SIG-M5 treated with dmso at 0.1 percent for 504 hours (cell line): ENCODE measurements around the gene FLYWCH1.
A peak's percentile ranks its signal among the peaks of the same experiment; 100 is the strongest.

Experiments
- DNase-seq: peaks from one replicate; lab custom pipeline; 2025; ENCODE audit not compliant: unreplicated experiment; lab: John Stamatoyannopoulos, UW

Gene FLYWCH1

DNA sequence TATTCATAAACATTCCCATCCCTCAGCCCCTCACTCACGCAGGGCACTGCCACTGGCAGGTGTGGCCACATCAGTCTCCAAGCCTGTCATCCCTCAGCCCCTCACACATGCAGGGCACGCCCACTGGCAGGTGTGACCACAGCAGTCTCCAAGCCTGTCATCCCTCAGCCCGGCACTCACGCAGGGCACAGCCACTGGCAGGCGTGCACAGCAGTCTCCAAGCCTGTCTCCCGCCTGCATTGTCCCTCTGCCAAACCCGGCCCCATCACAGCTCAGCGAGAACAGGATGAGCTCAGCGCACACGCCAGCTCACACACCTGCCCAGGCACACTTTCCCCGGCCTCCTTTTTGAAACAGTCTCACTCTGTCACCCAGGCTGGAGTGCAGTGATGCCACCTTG lies 40.9 kb downstream of the FLYWCH1 start:
- DNase-seq: no peak

DNA sequence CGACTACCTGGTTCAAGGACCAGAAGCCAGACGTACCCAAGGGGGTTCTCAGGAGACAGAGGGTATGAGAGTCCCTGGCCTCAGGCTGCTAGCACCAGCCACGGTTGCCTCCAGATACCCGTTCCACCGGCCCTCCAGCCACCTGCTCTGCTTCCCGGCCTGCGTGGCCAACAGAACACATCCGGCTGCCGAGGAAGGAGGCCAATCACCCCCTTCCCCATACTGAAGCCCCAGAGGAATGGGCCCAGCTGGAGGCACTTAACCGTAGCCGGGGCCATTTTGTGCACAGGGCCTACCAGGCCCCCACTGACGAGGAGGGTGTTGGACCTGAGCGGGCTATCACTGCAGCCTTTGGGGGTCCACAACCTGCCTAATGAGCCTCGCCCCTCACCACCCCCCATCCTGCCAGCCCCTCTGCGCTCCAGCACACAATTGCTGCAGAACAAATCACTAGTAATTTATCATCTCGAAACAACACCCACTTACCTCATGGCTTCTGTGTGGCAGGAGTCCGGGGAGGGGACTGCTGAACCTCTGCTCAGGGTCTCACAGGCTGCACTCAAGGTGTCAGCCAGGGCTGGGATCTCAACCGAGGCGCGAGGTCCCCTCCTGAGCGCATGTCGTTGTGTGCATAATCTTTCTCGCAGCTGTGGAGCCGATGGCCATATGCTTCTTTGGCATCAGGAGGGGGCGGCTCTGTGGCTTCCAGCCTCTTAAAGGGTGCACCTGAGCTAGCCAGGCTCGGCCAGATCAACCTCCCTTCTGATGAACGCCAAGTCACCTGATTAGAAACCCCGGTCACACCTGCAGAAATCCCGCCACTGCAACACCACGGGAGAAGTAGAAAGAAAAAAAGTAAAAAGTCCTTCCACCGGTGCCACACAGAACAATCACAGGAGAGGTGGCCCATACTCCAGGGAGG lies 42.2 kb downstream of the FLYWCH1 start:
- no peak for DNase-seq

DNA sequence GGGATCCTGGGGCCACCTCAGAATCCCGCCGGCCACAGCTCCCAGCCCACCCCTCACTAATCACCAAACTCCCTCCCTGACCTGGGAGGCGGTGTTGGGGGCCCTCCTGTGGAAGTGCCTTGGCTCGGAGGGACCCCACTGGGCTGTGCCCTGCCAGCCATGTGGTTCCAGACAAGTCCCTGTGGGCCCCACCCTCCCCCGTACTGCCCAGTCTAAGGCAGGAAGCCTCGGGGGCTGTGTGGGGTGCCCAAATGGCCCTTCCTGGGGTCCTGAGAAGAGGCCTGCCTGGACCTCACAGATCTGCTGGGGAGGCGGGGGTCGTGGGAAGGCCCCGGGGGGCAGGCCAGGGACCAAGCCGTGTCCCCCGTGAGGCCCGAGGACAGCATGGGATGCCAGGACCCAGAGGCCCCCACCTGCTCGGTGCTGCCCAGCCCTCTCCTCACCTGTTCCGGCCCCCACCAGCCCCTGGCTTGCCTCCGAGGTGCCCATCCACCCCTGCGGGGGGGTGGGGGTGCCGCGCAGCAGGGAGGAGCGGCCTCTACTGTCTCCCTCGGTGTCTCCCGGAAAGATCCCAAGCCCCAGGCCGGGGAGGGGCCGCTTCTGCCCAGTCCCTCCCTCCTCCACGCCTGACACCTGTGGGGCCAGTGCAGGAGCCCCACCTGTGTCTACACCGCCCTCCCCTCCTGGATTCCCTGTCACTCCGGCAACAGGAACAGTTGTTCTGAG lies 43.1 kb downstream of the FLYWCH1 start:
- DNase-seq: no peak

DNA sequence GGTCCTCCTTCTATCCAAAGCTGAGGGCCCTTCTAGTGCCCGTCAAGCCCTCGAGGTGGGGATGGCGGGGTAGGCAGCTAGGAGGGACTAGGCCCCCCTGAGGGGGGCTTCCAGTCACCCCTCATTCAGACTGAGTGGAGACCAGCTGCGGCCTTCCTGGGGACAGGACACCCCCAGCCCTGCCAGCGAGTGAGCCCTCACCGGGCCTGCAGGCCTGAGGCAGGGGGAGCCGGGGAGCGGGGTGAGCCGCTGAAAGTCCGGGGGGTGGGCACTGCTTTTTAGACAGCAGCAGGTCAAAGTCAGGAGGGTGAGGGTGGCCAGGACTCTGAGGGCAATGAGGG lies 43.7 kb downstream of the FLYWCH1 start:
- no peak for DNase-seq

DNA sequence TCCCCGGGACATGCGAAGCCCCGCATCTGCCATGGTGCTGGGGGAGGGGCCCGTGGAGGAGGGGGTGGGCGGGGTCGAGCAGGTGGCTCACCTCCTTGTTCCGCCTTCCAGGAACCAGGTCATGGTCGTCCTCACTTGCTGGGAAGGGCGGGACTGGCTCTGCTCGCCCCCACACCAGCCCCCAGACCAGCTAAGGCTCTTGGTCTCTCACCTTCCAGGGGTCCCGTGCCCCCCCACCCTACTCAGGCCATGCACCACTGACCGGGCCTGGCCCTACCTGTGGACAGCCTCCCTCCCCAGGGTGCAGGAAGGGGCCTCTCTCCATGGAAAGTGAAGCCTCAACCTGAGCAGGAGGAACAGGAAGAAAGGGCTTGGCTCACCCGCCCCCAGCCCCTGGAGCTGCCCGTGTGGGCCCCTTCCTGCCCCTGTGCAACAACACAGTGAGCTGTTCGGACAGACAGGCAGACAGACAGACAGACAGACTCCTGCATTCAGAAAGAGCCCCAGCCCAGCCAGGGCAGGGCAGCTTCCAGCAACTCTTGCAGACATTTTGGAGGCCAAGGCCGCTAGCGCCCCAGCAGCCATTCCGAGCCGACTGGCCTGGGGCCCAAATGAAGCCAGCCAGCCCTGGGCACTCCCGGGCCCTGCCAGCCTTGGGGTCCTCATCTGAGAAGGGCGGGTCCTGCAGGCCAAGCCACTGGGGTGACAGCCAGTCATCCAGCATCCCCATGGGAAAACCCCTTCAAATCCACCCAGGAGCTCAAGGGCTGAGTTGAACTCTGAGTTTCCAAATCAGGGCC lies 44.2 kb downstream of the FLYWCH1 start:
- no peak for DNase-seq

DNA sequence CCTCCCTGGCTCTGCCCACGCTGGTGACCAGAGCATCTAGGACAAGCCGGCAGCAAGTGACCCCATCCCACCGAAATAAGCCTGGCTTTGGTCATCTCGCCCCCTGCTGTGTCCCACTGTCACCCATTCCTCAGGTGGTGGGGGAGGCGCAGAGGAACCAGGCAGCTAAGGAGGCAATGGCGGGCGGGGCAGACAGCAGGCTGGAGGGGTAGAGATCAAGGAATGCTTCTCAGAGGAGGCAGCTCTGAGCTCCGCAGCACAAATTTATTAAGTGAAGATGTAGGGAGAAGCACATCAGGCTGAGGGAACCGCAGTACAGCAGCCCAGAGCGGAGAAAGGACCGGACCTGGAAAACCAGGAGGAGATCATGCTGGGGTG lies 44.8 kb downstream of the FLYWCH1 start:
- no peak for DNase-seq

DNA sequence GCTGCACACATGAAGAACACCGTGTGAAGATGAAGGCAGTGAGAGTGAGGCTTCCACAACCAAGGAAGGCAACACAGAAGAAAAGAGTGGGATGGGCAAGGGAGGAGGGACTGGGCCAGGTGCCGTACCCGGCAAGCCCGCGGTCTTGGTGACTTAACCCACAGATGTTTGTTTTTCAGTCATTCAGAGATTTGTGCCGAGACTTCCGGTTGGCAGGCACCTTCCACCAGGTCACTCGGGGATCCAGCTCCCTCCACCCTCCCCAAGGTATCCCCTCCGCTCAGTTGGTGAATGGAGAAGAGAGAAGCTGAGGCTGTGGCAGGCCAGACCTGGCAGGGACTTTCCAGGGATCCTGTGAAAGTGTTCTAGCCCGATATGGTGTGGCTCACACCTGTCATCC lies 47.5 kb downstream of the FLYWCH1 start:
- DNase-seq: no peak

DNA sequence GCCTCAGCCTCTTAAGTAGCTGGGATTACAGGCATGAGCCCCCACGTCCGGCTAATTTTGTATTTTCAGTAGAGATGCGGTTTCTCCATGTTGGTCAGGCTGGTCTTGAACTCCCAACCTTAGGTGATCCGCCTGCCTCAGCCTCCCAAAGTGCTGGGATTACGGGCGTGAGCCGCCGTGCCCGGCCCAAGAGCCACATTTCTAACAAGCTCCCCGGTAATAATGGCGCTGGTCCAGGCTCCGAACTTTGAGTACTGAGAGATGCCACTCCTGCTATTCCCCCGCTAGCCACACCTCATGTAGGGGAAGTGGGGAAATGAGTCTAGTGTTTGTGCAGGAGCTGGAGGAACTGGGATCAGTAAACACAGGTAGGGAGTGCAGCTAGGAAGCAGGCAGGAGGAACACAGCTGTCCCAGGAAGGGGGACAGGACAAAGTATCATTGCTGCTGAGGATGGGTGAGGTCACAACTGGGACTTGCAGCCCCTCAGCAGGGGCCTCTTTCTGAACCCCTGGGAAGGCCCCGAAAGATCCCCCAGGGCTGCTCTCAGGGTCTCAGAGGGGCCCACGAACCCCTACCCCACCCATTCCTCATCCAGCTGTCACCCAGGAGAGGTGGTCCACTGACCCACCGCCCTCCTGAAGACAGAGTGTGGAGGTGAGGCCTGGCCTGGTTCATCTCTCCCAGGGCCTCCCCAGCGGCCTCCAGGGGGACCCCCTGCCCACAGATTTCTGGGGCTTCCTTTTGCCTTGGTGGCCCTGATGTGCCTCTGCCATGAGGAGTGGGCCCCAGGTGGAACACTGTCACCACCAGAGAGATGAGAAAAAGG lies 48.7 kb downstream of the FLYWCH1 start:
- DNase-seq: no peak

DNA sequence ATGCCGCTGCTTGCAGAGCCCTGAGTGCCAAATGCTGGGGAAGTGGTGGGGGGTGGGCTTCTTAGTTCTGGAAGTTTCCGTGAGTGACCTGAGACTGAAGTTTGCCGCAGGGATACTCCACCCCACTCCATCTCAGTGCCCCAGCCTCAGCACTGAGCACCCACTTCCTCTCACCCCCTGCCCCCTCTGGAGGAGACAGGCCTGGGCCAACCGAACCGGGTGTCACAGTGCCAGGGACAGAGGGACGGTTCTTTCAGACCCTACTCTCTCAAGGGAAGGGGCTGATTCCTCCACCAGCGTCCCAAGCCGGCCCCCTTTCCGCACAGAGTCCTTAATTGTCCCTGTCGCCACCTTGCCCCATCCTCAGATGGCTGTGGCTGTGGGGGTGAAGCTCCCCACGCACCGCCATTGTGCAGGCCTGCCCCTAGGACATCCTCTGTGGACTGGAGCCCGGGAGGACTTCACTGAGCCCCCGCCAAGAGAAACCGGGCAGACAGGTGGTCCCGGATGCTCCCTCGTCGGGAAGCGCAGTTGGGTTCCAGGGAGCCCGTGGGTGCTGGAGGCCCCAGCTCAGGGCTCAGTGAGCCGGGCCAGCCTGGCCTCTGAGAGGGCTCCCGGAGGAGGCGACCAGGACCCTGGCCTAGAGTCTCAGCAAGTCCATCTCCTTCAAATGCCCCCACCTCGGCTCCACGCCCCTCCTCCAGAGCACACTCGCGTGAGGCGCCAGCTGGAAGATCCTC lies 50.8 kb downstream of the FLYWCH1 start:
- DNase-seq: no peak

DNA sequence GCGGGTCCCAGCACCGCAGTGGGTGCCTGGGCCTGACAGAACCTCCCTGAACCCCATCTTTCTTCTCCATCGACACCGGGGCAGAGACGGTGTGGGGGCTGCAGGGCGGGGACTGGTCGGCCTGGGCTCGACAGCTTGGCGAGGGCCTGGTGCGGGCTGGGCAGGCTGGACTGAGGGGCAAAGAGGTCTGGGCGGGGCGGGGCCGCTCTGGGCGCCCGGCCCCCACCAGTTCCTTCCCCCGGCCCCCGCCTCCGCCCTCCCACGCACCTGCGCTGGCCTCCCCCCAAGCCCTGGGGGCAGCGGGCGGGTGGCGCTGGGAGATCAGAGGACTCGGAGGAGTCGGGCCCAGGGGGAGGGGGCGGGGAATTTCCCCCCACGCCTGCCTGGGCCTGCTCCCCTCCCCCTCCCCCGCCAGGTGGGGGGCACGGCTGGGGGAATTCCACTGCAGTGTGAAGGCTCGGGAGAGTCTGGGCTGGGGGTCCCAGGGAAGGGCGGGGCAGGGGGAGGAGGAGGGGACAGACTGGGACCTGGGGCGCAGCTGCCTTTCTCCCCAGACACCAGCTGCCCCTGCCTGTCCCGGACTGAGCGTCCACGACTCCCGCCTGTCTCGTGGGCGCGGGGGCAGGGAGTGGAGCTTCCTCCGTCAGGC lies 51.5 kb downstream of the FLYWCH1 start:
- DNase-seq: no peak

DNA sequence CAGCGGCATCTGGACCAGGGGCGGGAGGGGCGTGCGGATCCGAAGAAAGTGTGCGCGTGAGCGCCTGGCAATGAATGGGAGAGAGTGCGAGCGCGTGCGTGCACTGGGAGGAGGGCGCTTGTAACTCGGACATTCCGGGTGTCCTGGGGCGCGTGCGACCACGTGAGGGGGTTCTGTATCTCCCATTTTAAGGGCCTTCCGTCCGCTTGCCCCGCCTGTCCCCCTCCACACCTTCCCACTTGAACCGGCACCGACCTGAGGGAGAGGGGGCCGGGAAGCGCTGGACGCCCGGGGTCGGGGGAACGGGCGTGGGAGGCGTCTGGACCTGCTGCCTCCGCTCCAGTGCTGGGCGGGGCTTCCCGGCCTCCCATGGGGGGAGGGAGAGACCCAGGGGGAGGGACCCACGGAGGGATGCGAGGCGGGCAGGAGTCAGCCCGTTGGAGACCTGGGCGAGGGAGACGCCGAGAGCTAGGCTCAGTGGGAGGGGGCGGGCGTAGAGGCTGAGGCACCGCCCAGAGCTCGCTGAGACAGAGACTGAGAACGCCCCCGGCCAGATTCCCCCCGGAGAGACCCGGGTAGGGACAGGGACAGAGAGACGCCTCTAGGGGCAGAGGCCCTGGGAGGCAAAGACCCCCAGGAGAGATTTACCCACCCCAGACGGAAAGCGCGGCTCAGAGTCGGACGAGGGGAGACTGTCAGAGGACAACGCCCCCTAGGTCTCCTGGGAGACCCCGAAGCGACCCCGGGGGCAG lies 52.2 kb downstream of the FLYWCH1 start, which contains the start of gene KREMEN2:
TSS of gene KREMEN2 (plus strand) at position 553 of the 752 bp plus-strand sequence. CDS start 246 bp downstream, outside the sequence.
- DNase-seq: peak; percentile 15

DNA sequence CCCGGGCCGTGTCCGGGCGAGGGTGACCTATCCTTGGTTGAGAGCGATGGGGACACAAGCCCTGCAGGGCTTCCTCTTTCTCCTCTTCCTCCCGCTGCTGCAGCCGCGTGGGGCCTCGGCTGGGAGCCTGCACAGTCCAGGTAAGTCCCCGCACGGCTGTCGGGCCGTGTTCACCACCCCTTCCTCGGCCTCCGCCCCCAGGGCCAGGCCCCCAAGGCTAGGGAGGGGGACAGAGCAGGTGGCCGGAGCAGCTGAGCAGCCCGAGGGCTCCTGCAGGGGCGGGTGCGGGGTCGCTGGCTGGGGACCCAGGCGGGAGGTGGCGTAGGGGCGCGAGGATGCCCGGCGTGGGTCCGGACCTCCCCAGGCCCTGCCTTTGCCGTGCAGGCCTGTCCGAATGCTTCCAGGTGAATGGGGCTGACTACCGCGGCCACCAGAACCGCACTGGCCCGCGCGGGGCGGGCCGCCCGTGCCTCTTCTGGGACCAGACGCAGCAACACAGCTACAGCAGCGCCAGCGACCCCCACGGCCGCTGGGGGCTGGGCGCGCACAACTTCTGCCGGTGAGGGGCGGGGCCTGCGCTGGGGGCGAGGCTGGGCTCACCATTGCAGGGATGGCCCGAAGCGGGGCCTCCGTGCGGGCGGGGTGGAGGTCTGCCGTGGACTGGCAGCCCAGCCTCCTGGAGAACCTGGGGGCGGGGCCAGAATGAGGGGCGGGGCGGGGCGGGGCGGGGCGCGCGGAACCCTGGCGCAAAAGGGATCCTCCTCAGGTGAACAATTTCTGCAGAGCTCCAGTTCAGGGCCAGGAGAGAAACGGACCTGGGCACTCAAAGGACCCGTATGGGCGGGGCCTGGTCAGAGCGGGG lies 53.0 kb downstream of the FLYWCH1 start:
- peak; percentile 82 for DNase-seq

DNA sequence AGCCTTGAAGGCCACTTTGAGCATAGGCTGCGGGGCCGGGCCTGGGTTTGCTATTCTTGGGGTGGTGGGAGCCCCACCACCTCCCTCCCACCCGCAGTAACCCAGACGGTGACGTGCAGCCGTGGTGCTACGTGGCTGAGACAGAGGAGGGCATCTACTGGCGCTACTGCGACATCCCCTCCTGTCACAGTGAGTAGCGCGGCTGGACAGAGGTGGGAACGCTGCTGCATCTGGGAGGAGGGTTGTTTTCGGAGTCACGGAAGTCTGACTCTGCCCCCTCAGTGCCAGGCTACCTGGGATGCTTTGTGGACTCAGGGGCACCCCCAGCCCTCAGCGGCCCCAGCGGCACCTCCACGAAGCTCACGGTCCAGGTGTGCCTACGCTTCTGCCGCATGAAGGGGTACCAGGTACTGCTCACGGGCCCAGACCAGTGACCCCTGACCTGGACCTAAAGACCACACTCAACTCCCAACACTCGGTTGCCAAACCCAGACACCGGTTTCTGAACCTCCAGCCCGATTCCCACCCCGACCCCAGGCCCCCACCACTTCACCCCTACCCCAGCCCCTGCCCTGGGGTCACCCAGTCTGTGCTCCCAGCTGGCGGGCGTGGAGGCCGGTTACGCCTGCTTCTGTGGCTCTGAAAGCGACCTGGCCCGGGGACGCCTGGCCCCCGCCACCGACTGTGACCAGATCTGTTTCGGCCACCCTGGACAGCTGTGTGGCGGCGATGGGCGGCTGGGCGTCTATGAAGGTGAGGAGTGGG lies 54.5 kb downstream of the FLYWCH1 start:
- no peak for DNase-seq

DNA sequence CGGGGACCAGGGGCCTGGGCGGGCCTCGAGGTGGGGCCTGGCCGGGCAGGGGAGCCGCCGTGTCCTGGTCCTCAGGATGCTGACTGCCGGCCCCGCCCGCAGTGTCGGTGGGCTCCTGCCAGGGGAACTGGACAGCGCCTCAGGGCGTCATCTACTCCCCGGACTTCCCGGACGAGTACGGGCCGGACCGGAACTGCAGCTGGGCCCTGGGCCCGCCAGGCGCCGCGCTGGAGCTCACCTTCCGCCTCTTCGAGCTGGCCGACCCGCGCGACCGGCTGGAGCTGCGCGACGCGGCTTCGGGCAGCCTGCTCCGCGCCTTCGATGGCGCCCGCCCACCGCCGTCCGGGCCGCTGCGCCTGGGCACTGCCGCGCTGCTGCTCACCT lies 55.1 kb downstream of the FLYWCH1 start:
- no peak for DNase-seq

DNA sequence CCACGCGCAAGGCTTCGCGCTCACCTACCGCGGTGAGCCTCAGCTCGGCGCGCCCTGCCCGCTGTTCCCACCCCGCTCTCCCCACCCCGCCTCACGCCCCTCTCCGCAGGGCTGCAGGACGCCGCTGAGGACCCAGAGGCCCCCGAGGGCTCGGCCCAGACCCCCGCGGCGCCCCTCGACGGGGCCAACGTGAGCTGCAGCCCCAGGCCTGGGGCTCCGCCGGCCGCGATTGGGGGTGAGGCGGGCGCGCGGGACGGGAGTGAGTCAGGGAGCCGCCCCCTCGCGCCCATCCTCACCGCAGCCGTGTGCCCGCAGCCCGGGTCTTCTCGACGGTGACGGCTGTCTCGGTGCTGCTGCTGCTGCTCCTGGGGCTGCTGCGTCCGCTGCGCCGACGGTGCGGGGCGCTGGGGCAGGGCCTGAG lies 55.5 kb downstream of the FLYWCH1 start:
- no peak for DNase-seq

DNA sequence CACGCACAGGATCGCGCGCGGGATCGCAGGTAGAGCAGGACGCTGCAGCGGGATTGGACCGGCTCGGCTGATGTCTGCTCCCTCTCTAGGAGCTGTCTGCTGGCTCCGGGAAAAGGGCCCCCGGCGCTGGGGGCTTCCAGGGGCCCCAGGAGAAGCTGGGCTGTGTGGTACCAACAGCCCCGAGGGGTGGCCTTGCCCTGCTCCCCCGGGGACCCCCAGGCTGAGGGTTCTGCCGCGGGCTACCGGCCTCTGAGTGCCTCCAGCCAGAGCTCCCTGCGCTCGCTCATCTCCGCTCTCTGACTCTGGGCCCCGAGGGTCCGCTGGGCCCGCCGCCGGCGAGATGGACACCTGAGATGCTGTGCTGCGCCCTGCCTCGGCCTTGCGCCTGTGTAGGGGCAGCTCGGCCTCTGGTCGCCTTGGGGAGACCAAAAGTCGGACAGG lies 56.0 kb downstream of the FLYWCH1 start:
- no peak for DNase-seq

DNA sequence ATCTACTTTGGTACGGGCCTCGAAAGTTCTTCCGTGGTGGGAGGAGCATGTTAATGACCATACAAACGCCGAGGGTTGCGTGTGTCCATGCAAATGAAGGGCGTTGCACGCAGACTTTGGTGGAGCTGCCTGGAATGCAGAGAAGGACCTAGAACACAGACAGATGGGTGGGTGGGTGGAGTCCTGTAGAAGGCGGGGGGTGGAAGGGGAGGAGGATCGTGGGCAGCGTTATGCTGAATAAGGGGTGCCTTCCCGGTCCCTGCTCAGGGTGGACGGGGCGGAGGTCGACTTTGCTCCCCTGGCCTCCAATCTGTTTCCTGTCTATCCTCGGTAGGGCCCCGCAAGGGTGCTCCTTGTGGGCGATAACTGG lies 56.6 kb downstream of the FLYWCH1 start:
- no peak for DNase-seq
